ENCODE measurements around the gene GPX6.

The GPX6 gene

DNA sequence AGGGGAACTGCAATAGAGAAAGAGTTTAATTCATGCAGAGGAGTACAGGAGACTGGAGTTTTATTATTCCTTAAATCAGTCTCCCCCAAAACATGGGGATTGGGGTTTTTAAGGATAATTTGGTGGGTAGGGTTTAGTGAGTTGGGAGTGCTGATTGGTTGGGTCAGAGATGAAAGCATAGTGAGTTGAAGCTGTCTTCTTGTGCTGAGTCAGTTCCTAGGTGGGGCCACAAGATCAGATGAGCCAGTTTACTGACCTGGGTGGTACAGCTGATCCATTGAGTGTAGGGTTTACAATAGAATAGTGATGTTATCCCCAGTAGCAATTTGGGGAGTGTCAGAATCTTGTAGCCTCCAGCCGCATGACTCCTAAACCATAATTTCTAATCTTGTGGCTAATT is 29.1 kb downstream of the GPX6 start:
- H3K79me2 ChIP-seq (ENCODE audit: insufficient read depth, low read length): no peaks in the 10 kb centered on the region
- H3K4me1 ChIP-seq (ENCODE audit: insufficient read depth, low read length, severe bottlenecking): peaks cover 7% of the 10 kb centered on the region
- no peak overlapping the region for H2AFZ ChIP-seq (ENCODE audit: low read length)
- no peak overlapping the region for H3K9ac ChIP-seq (ENCODE audit: low read length)
- no peaks in the 10 kb centered on the region for H3K9me3 ChIP-seq (ENCODE audit: low read length)
- H4K20me1 ChIP-seq (ENCODE audit: insufficient read depth, low read length): no peaks in the 10 kb centered on the region
- no peaks in the 10 kb centered on the region for H3K9me2 ChIP-seq (ENCODE audit: low read depth, low read length)
- TF ChIP-seq, protein P1, sequence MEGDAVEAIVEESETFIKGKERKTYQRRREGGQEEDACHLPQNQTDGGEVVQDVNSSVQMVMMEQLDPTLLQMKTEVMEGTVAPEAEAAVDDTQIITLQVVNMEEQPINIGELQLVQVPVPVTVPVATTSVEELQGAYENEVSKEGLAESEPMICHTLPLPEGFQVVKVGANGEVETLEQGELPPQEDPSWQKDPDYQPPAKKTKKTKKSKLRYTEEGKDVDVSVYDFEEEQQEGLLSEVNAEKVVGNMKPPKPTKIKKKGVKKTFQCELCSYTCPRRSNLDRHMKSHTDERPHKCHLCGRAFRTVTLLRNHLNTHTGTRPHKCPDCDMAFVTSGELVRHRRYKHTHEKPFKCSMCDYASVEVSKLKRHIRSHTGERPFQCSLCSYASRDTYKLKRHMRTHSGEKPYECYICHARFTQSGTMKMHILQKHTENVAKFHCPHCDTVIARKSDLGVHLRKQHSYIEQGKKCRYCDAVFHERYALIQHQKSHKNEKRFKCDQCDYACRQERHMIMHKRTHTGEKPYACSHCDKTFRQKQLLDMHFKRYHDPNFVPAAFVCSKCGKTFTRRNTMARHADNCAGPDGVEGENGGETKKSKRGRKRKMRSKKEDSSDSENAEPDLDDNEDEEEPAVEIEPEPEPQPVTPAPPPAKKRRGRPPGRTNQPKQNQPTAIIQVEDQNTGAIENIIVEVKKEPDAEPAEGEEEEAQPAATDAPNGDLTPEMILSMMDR (IDR thresholded peaks at IDR 0.05; ENCODE audit: low read length): no peak
- no peak for TF ChIP-seq EZH2 (IDR thresholded peaks at IDR 0.05; ENCODE audit: borderline replicate concordance, low read length)
- no peak overlapping the region for H3K4me3 ChIP-seq (ENCODE audit: low read depth, low read length, poor library complexity, severe bottlenecking)
- no peak overlapping the region for H3K4me2 ChIP-seq (ENCODE audit: low read length)
- H3K27ac ChIP-seq (ENCODE audit: low read depth, low read length, poor library complexity, severe bottlenecking): no peak overlapping the region
- no peaks in the 10 kb centered on the region for H3K36me3 ChIP-seq (ENCODE audit: insufficient read depth, low read length)
- H3K27me3 ChIP-seq (ENCODE audit: insufficient read depth, low read length): peaks cover 6% of the 10 kb centered on the region
- H3F3A ChIP-seq (ENCODE audit: insufficient read depth, low read length): no peaks in the 10 kb centered on the region

DNA sequence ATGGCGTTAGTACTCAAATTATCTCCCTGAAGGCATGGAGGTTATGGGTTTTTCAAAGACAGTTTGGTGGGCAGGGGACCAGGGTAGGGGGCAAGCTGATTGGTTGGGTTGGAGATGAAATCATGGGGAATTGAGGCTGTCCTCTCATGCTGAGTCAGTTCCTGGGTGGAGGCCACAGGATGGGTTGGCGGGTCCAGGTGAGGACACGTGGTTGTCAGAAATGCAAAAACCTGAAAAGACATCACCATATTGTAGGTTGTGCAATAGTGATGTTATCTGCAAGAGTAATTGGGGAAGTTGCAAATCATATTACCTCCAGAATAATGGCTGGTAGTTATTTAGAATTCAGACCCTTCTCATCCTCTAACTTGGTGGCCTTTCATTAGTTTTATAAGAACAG is 30.1 kb downstream of the GPX6 start:
- H3K9ac ChIP-seq (ENCODE audit: low read length): no peak overlapping the region
- H2AFZ ChIP-seq (ENCODE audit: low read length): no peak overlapping the region
- H3K9me2 ChIP-seq (ENCODE audit: low read depth, low read length): no peaks in the 10 kb centered on the region

DNA sequence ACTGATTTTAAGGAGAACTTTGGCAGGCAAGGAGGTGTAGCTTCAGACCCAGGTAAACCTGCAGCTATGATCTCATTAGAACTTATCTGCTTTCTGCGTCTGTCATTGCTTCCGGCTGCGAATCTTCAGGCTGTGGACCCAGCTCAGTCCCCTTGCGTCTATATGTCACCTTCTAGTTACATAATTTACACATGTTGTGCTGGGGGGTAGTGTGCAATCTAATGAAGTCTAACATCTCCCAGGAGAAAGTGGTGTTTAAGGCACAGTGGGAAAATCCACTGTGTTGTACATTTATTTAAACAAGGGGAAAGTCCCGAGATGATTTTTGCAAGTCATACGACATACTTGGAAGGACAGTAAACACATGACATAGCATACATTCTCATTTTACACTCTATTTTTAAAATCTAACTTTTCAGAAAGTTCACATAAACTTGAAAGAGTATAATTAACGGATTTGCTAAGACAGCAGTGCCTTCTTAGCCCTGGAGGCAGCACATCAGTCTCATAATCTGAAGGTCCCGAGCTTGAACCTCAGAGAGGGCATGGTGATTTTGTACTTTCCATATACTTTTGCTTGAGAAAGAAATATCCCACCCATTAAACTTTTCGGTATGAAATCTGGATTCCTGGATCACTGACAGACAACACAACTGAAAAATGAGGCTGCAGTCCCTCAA is 35.2 kb downstream of the GPX6 start:
- TF ChIP-seq, protein P1 (IDR thresholded peaks at IDR 0.05; ENCODE audit: low read length): no peak
- TF ChIP-seq EZH2 (IDR thresholded peaks at IDR 0.05; ENCODE audit: borderline replicate concordance, low read length): no peak
- H3K27ac ChIP-seq (ENCODE audit: low read depth, low read length, poor library complexity, severe bottlenecking): no peak overlapping the region
- no peaks in the 10 kb centered on the region for H3K36me3 ChIP-seq (ENCODE audit: insufficient read depth, low read length)
- H3K9me3 ChIP-seq (ENCODE audit: low read length): no peaks in the 10 kb centered on the region
- no peaks in the 10 kb centered on the region for H3K4me1 ChIP-seq (ENCODE audit: insufficient read depth, low read length, severe bottlenecking)
- no peaks in the 10 kb centered on the region; the same call in 1 of the 2 replicates for H3K27me3 ChIP-seq (ENCODE audit: insufficient read depth, low read length)
- no peaks in the 10 kb centered on the region for H3K79me2 ChIP-seq (ENCODE audit: insufficient read depth, low read length)
- H2AFZ ChIP-seq (ENCODE audit: low read length): no peak overlapping the region
- no peaks in the 10 kb centered on the region for H3F3A ChIP-seq (ENCODE audit: insufficient read depth, low read length)
- H3K9ac ChIP-seq (ENCODE audit: low read length): no peak overlapping the region
- no peak overlapping the region for H3K4me3 ChIP-seq (ENCODE audit: low read depth, low read length, poor library complexity, severe bottlenecking)
- no peaks in the 10 kb centered on the region for H3K9me2 ChIP-seq (ENCODE audit: low read depth, low read length)
- no peaks in the 10 kb centered on the region for H4K20me1 ChIP-seq (ENCODE audit: insufficient read depth, low read length)
- no peak overlapping the region for H3K4me2 ChIP-seq (ENCODE audit: low read length)

More for the DNA sequence above, 30.1 kb downstream of the GPX6 start:
- Histone ChIP-seq H3K79me2 (ENCODE audit: insufficient read depth, low read length) (no peaks in the 10 kb centered on the region), H4K20me1 (ENCODE audit: insufficient read depth, low read length) (no peaks in the 10 kb centered on the region), H3K27ac (ENCODE audit: low read depth, low read length, poor library complexity, severe bottlenecking) (no peak overlapping the region), H3K27me3 (ENCODE audit: insufficient read depth, low read length) (peaks cover 3% of the 10 kb centered on the region), H3K4me2 (ENCODE audit: low read length) (no peak overlapping the region), H3K9me3 (ENCODE audit: low read length) (no peaks in the 10 kb centered on the region), H3K4me1 (ENCODE audit: insufficient read depth, low read length, severe bottlenecking) (peaks cover 7% of the 10 kb centered on the region), H3K36me3 (ENCODE audit: insufficient read depth, low read length) (no peaks in the 10 kb centered on the region), H3K4me3 (ENCODE audit: low read depth, low read length, poor library complexity, severe bottlenecking) (no peak overlapping the region), H3F3A (ENCODE audit: insufficient read depth, low read length) (no peaks in the 10 kb centered on the region)
- TF ChIP-seq, protein P1 (IDR thresholded peaks at IDR 0.05; ENCODE audit: low read length): no peak
- no peak for TF ChIP-seq EZH2 (IDR thresholded peaks at IDR 0.05; ENCODE audit: borderline replicate concordance, low read length)
